Bronchial epithelial cell (primary cell): Measurements from ENCODE around the gene SLC33A1. TPM values are rescaled to one million over a fixed set of nuclear protein-coding genes. Genes with fewer than 3 reads are reported as not detected.

Experiments used
- DNase-seq: peaks from one replicate; pipeline ENCODE4 v3.0.0-alpha.2; 2010; ENCODE audit warnings: low read depth
- FAIRE-seq: peaks from 2 replicates; lab custom pipeline; 2011; peaks lifted over from hg19 to GRCh38; lab: Jason Lieb, UNC
- H3K27me3 ChIP-seq: 2 replicates; pipeline ENCODE4 v1.5.1; 2011; ENCODE audit warnings: low read length; ENCODE audit not compliant: control insufficient read depth, insufficient read depth
- H3K36me3 ChIP-seq: 2 replicates; pipeline ENCODE4 v1.5.1; 2011; ENCODE audit warnings: low read length; ENCODE audit not compliant: control insufficient read depth, insufficient read depth
- H3K4me3 ChIP-seq: 2 replicates; pipeline ENCODE4 v1.5.1; 2011; ENCODE audit warnings: mild to moderate bottlenecking, low read depth, low read length, control low read depth
- CTCF ChIP-seq: IDR thresholded peaks from 2 replicates; pipeline ENCODE4 v1.5.1; 2011; ENCODE audit warnings: mild to moderate bottlenecking, moderate library complexity, low read length, control low read depth, inconsistent platforms; ENCODE audit not compliant: insufficient read depth, severe bottlenecking
- total RNA-seq: library from RNA; depleted of rRNA; stranded (reverse); fragments of >200 nt; gene quantifications from 2 replicates; pipeline ENCODE4 v1.2.1, GENCODE V29; 2014

The SLC33A1 gene
- total RNA-seq, 1 donor from 2014 or later = 67.7 TPM

DNA sequence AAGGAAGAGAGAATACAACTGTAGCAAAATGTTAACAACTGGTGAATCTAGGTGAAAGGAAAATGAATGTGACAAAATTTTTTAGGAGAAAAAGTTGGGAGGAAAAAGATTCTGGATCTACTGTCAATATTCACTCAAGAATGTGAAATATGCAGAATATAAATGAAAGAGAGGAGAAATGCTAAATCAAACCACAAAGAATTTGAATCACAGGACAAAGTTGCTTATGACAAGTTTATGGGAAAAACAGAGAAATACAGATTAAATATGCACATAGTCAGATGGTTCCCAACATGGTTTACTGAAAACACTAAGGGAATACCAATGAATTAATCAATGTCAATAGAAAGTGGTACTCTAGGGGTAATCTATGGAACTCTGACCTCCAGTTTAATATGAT, 75.8 kb downstream of the SLC33A1 start:
- no peaks in the 10 kb centered on the region for H3K27me3 ChIP-seq
- FAIRE-seq (no peak), DNase-seq (no peak)
- no peak for TF ChIP-seq CTCF
- no peak overlapping the region for H3K4me3 ChIP-seq
- H3K36me3 ChIP-seq = no peaks in the 10 kb centered on the region

- no peak for FAIRE-seq
- TF ChIP-seq CTCF = no peak
- DNase-seq = no peak
Observed at GRCh38 chr3:155772801-155773200, 81.4 kb downstream of the SLC33A1 start.

DNA sequence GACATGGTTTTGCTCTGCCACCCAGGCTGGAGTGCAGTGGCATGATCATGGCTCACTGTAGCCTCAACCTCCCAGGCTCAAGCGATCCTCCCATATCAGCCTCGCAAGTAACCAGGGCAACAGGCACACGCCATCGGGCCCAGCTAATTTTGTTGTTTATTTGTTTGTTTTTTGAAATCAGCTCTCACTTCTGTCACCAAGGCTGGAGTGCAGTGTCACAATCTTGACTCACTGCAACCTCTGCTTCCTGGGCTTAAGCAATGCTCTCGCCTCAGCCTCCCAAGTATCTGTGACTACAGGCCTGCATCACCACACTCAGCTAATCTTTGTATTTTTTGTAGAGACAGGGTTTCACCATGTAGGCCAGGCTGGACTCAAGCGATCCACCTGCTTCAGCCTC, 83.1 kb downstream of the SLC33A1 start:
- H3K27me3 ChIP-seq = no peaks in the 10 kb centered on the region
- H3K4me3 ChIP-seq = no peak overlapping the region
- no peaks in the 10 kb centered on the region for H3K36me3 ChIP-seq
- no peak for DNase-seq
- no peak for TF ChIP-seq CTCF
- peak; percentile 28 for FAIRE-seq

More at GRCh38 chr3:155772801-155773200, 81.4 kb downstream of the SLC33A1 start:
- H3K27me3 ChIP-seq = no peaks in the 10 kb centered on the region
- H3K4me3 ChIP-seq = no peak overlapping the region
- no peaks in the 10 kb centered on the region for H3K36me3 ChIP-seq

Other genes starting within 250 kb of the SLC33A1 start
- gene PLCH1, start 109.4 kb downstream of the SLC33A1 start, total RNA-seq = 0.13 and 0.26 TPM in 2 replicates
- 1.6 and 2.6 TPM in 2 replicates for gene C3orf33, start 48.1 kb downstream of the SLC33A1 start, total RNA-seq
- 17.5 and 29.5 TPM in 2 replicates for gene GMPS, start 16.2 kb upstream of the SLC33A1 start, total RNA-seq